GM12892 (cell line): ENCODE measurements around the gene RSPRY1.

ENCODE experiments used
- POLR2A ChIP-seq: IDR thresholded peaks from 2 replicates; pipeline ENCODE4 v1.6.1; 2011; ENCODE audit warnings: low read depth, low read length, control low read depth
- POLR2AphosphoS5 ChIP-seq: IDR thresholded peaks from 2 replicates; pipeline ENCODE4 v1.6.1; 2011; ENCODE audit warnings: low read depth, low read length, control low read depth

DNA sequence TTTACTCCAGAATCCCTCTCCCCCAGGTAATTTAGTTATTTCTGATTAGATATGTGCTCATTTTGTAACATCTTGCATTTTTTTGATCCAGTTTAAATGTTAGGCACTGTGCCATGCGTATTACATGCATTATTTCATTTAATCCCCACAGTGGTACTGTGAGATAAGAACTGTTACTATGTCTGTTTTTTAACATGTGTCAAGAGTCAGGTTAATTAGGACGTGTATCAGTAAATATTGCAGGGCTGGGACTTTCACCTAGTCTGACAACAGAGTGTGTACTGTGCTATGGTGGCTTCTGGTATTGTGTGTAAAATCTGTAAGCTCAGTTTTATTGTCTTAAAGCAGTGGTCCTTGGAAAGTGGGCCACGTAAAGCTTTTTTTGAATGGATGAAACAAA is 10.6 kb downstream of the RSPRY1 start:
- TF ChIP-seq POLR2A: no peak
- no peak for TF ChIP-seq POLR2AphosphoS5
